ENCODE results near the gene EFNA1.
"Not testable (repeated sequence)": the region's sequence is repeated elsewhere in the genome, so short reads cannot be mapped to it uniquely, and the experiment has no call there.

The EFNA1 gene

GRCh38 chr1:155125511-155125945 is 2.1 kb upstream of the EFNA1 start:
- no peak for DNase-seq

- no peak for DNase-seq
These were observed 1.6 kb upstream of the EFNA1 start for GRCh38 chr1:155125946-155126555.

- no peak for DNase-seq
These were observed 1.0 kb upstream of the EFNA1 start for GRCh38 chr1:155126556-155127104.

- no peak for DNase-seq
These were observed 485 bp downstream of the EFNA1 start for GRCh38 chr1:155127967-155128754.

GRCh38 chr1:155128755-155129473 is 1.2 kb downstream of the EFNA1 start:
- DNase-seq: no peak

- no peak for DNase-seq
These were observed 2.8 kb downstream of the EFNA1 start for GRCh38 chr1:155130272-155131006.

GRCh38 chr1:155131285-155131684 is 3.6 kb downstream of the EFNA1 start:
- no peak for DNase-seq

GRCh38 chr1:155131856-155132255 is 4.2 kb downstream of the EFNA1 start:
- DNase-seq: no peak

GRCh38 chr1:155133799-155134281 is 6.2 kb downstream of the EFNA1 start:
- no peak for DNase-seq

GRCh38 chr1:155134322-155134721 is 6.6 kb downstream of the EFNA1 start:
- no peak for DNase-seq

- DNase-seq: peak; percentile 94
These were observed 7.3 kb downstream of the EFNA1 start for GRCh38 chr1:155134880-155135414.

GRCh38 chr1:155135415-155136028 is 7.8 kb downstream of the EFNA1 start, which contains the start of gene SLC50A1:
SLC50A1 (plus strand) TSS chr1:155135852; CDS start chr1:155135912, 60 bp downstream.
- peak; percentile 81 for DNase-seq

- DNase-seq: no peak
These were observed 9.1 kb downstream of the EFNA1 start for GRCh38 chr1:155136748-155137147.

GRCh38 chr1:155137154-155137949 is 9.7 kb downstream of the EFNA1 start:
- no peak for DNase-seq

- peak; percentile 87 for DNase-seq
These were observed 12.4 kb downstream of the EFNA1 start, which contains the start of gene DPM3 for GRCh38 chr1:155139895-155140629. DPM3 (minus strand) TSS chr1:155140531; CDS start chr1:155140240, 291 bp downstream.

GRCh38 chr1:155140630-155140953 is 12.9 kb downstream of the EFNA1 start:
- no peak for DNase-seq

GRCh38 chr1:155141749-155142148 is 14.1 kb downstream of the EFNA1 start:
- no peak for DNase-seq

- DNase-seq: no peak
These were observed 17.8 kb downstream of the EFNA1 start for GRCh38 chr1:155145491-155145890.

- not testable (repeated sequence) for DNase-seq
These were observed 28.4 kb downstream of the EFNA1 start for GRCh38 chr1:155155996-155156643.

GRCh38 chr1:155158991-155159390 is 31.3 kb downstream of the EFNA1 start:
- DNase-seq: no peak
